Measurements from ENCODE around the gene MCUR1.
"Not testable (repeated sequence)": the region's sequence is repeated elsewhere in the genome, so short reads cannot be mapped to it uniquely, and the experiment has no call there.

The MCUR1 gene

DNA sequence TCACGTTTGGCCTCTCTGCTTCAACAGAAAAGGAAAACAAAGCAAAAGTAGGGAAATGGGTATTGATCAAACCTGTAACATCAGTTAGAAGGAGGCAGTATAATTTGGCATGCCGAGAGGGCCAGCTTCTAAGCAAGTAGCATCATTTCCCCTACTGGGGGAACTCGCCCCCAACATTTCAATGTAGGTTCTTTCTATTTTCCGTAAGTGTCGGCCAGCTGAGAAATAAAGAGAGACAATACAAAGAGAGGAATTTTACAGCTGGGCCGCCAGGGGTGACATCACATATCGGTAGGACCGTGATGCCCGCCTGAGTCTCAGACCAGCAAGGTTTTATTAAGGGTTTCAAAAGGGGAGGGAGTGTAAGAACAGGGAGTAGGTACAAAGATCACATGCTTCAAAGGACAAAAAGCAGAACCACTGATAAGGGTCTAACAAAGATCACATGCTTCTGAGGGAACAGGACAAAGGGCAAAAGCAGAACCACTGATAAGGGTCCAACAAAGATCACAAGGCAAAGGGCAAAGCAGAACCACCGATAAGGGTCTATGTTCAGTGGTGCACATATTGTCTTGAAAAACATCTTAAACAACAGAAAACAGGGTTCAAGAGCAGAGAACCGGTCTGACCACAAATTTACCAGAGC, 14.4 kb upstream of the MCUR1 start:
- not testable (repeated sequence) for DNase-seq (ENCODE audit: low read depth in 2 of 2)

DNA sequence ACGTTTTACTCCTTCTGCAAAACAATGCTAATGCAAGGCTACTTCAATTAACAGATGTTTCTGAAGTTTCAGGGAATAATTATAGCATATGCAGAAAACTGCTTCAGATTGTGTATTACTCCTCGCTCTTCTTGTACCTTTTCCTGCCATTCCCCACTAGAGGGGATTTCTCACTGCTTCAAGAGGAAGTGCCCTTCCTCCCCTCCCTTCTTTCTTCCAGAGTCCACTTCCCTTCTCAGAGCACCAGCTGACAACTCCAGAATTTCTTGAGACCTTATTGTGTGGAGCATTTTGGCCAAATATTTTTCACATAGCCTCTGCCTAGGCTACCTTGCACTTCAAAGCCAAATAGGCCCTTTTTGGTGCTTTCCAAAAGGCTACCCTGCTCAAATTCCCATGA, 12.7 kb upstream of the MCUR1 start:
- no peak for DNase-seq (ENCODE audit: low read depth in 2 of 2)

DNA sequence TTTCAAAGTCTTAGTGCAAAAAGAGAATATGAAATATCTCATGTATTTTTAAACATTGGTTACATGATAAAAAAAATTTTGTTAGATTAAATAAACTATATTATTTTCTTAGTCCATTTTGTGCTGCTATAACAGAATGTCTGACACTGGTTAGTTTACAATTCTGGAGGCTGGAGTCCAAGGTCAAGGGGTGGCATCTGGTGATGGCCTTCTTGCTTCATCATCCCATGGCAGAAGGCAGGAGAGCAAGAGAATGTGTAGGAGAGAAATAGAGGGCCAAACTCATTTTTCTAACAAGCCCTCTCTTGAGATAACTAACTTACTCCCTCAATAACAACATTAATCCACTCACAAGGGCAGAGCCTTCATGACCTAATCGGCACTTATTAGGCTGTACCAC, 11.5 kb upstream of the MCUR1 start:
- no peak for DNase-seq (ENCODE audit: low read depth in 2 of 2)

DNA sequence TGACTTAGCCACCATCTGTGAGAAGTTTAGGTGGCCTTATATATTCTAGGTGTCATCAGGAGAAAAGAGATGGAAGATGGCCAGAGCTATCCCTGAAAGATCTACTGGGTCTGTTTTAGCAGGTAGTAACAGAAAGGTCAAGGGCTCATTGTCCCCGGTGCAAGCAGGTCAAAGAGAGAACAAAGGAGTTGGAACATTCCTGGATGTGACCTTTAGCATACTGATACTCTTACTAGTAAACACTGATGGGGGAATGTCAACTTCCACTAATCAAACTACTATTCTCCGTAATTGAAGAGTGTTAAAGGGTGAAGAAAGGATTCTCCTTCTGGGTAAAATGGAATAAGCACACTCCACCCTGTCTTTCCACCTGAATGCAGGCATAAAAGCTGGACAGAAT, 4.0 kb upstream of the MCUR1 start:
- DNase-seq (ENCODE audit: low read depth in 2 of 2), result no peak

DNA sequence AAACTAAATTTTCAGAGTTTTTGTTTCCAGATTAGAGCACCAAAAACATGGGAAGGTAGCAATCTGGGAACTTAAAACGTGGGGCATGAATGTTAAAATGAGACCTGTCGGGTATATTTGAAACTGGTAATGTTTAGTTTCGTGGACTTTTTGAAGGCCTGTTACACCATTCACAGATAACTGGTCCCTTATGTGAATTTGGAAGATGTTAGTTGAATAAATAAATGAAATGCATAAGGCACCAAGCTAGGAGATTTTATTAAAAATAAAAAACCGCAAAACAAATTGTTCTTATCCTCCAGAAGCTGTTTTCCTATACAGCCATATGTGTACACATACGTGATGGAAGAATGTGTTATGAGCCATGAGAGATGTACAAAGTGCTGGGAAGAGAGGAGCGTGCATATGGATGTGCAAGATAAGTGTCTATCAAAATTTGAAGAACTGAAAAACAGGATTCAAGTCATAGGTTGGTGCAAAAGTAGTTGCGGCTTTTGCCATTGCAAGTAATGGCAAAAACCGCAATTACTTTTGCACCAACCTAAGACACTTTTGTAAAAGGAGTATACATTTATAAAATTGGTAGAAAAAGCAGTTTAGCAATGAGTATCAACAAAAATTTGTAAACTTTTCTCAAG, 700 bp upstream of the MCUR1 start:
- DNase-seq (ENCODE audit: low read depth in 2 of 2), result no peak

DNA sequence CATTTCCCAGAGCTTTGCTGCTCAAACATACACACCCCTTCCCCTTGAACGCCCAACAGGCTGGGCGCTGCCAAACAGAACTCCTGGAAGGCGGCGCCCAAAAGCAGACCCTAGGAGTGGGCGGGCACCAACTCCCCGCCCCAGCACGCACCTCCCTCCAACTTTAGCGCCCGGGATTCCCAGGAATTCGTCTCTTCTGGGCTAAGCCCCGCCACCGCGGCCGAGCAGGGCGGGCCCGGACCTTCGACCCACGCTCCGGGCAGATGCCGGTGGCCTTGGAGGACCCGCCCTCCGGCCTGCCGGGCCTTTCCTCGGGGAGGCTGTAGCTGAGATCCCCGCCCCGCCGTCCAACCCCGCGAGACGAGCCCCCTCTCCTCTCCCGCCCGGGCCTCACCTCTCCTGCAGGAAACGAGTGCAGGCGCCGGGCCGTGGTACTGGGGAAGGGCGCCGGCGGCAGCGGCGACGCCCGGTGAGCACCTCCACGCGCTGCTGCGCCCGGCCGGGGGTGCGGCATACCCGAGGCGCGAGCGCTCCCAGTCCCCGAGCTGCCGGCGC, 659 bp downstream of the MCUR1 start:
- DNase-seq (ENCODE audit: low read depth in 2 of 2), result peak in 1 of 2 experiments; percentile 36

DNA sequence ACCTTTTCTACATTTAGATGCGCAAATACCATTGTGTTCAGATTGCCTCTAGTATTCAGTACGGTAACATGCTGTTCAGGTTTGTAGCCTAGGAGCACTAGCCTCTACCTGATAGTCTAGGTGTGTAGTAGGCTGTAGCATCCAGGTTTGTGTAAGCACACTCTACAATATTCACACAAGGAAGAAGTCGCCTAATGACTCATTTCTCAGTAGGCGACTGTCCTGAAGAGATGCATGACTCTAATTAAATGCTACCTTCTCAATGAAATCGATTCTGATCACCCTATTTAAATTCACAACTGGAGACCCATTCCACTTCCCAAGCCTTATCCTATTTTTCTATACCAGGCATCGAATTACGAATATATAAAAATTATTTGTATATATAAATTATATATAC, 1.3 kb downstream of the MCUR1 start:
- DNase-seq (ENCODE audit: low read depth in 2 of 2), result no peak

DNA sequence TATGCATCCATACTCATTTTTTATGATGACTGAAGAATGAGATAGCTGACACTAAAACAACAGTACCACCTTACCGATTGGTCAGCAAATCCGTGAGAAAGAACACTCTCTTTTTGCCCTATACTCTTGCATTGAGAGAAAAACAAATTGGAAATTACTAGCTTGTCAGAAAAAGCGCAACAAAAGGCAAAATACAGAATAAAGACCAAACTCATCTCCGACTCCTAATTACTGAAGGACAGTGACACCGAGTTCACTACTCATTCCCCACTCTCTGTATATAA, 2.1 kb downstream of the MCUR1 start:
- no peak for DNase-seq (ENCODE audit: low read depth in 2 of 2)

DNA sequence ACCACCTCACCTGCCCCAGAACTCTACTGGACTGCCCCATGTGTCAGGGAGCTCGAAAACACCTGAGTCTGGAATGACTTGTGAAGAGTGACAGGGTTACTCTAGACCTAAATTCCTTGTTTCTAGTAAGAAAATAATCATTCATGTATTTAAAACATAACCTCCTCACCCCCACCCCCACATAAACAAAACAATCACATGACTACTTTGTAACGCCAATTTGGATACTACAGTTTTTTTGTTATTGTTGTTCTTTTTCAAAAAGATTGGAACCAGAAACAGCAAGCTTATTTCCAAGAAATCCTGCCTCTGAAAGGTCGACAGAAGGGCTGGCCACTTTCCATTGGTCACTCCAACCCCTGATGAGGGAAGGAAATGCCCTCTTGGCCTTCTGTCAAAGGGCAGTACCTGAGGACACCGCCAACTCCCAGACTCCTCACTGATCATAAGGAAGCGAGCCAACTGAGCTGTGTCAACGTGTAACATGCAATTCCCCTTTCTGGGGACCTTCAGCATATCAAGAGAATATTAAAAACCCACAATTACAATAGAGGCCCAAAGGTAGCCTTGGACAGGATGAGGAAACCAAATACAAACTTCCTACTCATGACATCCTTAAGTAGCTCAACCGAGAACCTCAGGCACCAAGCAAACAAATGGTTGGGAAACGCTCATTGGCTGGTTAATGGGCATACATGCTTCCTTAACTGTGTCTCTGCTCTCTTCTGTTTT, 2.6 kb downstream of the MCUR1 start:
- no peak for DNase-seq (ENCODE audit: low read depth in 2 of 2)

DNA sequence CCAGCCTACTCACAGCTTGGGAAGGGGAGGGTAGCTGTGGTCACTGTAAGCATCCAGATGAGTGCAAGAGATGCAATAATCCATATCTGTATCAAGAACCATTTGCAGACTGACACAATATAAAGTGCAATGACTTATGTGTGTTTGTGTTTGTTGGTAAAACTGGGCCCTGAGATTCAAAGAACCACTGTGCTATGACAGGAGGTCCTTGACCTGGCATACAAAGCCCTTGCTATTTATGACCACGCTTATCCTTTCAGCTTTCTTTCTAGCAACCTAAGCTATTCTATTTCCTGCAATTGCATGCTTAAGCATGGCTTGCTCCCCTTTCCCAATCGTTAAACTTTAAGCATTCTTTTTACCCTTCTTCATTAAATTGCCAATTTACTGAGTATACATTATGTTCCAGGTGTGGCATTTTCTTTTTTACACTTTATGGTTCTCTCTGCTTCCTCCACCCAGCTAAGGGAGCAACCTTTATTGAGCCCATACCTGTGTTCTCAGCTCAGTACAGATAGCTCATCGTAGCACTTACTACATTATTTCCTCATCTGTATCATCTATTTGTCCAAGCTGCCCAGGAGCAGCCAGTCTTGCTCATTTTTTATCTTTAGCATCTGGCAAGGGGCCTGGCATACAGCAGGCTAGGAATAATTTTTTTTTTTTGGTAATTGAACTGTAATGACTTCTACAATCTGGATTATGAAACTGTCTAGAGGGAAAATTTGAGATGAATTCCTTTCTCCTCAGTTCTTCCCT, 3.5 kb downstream of the MCUR1 start:
- no peak for DNase-seq (ENCODE audit: low read depth in 2 of 2)

DNA sequence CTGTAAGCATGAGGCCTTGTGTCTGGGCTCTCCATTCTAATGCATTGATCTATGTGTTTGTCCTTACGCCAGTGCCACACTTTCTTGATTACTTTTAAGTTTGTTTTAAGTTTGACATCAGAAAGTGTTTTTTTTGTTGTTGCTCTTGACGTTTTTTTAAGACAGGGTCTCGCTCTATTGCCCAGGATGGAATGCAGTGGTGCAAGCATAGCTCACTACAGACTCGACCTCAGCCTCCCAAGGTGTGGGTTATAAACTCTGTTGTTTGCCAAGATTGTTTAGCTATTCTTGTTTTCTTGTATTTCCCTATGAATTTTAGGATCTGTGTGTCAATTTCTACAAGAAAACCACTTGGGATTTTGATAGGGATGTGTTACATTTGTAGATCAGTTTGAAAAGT, 5.6 kb downstream of the MCUR1 start:
- DNase-seq (ENCODE audit: low read depth in 2 of 2), result no peak

DNA sequence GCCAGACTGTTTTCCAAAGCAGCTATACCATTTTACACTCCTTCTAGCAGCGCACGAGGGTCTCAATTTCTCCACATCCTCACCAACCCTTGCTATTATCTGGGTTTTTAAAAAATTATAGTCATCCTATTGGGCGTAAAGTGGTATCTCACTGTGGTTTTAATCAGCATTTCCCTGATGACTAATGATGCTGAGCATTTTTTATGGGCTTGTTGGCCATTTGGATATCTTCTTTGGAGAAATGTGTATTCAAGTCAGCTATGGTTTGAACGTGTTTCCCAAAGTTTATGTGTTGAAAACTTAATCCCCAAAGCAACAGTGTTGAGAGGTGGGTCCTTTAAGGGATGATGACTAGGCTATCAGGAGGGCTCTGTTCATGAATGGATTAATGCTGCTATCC, 6.7 kb downstream of the MCUR1 start:
- DNase-seq (ENCODE audit: low read depth in 2 of 2), result peak in 1 of 2 experiments; percentile 4

DNA sequence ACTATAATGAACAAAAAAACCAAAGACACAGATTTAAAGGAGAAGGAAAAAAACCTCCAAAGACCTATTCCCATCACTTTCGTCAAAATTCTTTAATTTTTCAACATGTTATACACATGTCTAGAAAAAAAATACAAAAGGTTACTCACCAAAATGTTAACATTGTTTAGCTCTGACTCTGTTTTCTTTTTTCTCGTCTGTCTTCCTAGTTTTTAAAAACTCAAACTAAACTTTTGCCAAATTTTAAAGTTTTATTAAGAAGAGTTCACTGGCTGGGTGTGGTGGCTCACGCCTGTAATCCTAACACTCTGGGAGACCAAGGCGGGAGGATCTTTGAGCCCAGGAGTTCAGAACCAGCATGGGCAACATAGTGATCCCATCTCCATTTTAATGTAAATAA, 10.8 kb downstream of the MCUR1 start:
- DNase-seq (ENCODE audit: low read depth in 2 of 2), result peak in 1 of 2 experiments; percentile 21

DNA sequence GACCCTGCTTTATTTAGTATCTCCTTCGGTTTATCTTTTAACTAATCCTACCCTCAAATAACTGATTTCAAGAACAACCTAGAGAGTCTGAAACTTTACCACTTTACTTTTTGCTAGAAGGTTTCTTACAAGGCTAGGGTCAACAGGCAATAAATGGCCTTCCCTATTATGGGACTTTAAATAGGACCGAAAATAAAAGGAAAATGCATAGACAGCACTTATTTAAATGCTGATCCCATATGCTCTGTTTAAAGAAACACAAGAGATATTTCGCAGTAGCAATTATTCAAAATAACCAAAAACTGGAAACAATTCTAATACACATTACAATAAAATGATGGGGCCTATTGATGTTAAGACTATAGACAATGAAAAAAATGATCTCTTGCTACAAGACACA, 13.7 kb downstream of the MCUR1 start:
- no peak for DNase-seq (ENCODE audit: low read depth in 2 of 2)

DNA sequence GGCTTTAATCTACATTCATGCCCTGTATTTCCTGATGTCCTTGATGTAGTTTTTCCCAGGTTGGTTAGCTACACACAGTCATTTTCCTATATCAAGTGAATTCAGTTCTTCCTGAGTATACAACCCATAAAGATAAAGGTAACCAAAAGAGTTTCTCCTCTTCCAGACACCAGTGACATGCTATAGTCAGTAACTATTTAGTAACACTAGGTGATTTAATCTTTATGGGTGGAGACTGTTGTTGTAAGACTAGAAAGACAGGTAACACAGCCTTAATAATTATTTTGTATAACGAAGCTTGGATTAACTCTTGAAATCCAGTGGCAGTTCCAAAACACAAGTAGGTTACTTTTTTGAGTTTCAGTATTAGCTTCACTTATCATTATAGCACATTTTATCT, 17.6 kb downstream of the MCUR1 start:
- no peak for DNase-seq (ENCODE audit: low read depth in 2 of 2)

DNA sequence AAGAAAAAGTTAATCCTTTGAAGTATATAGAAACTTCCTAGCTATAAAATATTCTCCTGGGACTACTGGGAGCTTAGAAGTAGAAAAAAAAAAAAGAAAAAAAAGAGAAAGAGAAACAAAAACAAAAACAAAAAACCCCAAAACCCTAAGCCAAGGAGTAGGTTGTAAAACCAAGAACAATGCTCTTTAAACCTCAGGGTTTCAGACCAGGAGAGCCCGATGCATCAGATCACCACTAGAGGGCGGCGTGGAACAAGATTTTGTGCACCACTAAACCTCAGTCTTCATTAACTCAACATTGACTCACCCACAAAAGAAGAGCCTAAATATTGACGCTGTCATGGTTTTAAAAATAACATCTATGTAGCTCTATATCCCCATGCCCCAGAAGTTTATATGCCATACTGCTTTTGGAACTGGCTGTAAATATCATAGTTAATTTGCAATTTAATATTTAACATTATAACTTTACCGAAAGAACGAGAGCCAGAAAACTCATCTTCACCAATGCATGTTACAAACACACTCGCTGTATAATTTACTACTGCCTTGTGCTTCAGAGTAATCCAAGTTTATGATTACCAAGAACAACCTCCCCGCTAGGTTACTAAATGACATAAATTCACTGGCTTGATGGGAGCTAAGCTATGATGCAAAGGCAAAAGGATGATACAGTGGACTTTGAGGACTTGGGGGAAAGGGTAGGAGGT, 19.2 kb downstream of the MCUR1 start:
- DNase-seq (ENCODE audit: low read depth in 2 of 2), result peak in 1 of 2 experiments; percentile 53

DNA sequence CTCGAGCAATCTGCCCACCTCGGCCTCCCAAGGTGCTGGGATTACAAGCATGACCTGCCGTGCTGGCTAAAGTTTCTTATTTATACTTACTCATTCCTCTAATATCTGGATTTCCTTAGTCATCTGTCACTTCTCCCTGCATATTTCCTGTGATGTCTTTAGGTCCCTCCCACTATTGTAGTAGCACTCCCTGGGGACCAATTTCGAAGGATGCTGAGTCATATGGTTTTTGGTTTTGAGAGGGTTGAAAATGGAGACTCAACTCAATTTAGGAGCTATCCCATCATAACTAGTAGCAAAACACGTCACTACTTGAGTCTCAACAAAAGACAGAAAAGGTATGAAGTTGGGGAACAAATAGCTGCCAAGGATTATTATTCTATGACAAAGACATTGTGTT, 20.2 kb downstream of the MCUR1 start:
- peak; percentile 74 to 75 for DNase-seq (ENCODE audit: low read depth in 2 of 2)

DNA sequence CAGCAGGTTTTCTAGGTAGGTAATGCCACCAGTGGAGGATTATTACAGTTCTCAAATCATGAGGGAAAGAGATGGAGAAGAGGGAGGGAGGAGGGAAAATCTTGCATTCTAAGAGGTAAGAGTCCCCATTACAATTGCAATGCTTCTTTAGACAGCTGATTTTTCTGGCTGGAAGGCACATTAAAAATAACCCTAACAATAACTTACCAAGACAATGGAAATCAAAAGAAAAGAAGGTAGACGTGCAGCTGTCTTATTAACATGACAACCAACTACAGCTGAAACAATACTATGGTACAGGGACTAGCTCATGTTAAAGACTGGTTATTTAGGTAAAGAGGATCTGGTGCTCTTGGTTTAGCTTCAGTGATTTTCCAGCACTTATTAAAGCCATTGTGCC, 24.6 kb downstream of the MCUR1 start:
- DNase-seq (ENCODE audit: low read depth in 2 of 2), result no peak

DNA sequence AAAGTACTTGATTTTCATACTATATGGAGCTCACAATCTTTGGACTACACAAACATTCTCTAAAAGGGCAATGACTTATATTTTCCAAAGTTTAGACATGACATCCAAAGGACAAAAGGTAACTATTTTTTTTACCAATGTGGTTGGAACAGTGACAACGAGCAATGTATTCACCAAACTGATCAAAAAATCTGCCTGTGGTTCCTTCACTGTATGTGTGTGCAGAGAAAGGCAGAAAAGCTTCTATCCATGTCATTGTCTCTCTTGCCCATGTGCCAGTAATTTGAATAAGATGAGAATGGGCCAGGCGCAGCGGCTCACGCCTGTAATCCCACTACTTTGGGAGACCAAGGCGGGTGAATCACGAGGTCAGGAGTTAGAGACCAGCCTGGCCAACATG, 25.5 kb downstream of the MCUR1 start:
- DNase-seq (ENCODE audit: low read depth in 2 of 2), result no peak

DNA sequence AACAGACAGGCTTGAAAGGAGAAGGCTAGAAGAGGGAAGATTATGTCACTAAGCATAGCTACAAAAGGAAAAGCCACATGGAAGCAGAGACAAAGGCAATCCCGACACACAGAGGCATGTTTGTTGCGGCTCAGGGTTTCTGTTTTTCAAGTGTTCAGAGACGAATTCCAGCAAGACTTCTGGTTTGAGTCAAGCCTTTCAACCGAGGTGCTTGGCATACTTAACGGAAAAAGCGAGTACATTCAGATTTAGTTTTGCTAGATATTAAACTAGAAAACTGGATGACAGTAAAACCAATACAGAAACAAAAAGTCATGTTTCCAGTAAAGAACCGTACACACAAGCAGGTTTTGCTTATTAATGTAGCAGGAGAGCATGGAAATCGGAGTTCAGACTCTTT, 27.2 kb downstream of the MCUR1 start:
- no peak for DNase-seq (ENCODE audit: low read depth in 2 of 2)

DNA sequence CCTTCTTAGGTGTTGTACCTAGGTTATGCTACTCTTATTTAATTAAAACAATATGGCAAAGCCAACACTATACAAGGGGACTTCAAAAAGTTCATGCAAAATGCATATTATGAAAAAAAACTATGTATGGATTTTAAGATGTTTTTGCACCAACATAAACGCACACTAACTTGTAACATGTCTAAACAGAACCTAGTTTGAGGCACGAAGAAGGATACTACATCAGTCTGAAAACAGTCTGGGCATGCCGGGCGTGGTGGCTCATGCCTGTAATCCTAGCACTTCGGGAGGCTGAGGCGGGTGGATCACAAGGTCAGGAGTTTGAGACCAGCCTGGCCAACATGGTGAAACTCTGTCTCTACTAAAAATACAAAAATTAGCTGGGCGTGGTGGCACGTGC, 34.2 kb downstream of the MCUR1 start:
- not testable (repeated sequence) for DNase-seq (ENCODE audit: low read depth in 2 of 2)

DNA sequence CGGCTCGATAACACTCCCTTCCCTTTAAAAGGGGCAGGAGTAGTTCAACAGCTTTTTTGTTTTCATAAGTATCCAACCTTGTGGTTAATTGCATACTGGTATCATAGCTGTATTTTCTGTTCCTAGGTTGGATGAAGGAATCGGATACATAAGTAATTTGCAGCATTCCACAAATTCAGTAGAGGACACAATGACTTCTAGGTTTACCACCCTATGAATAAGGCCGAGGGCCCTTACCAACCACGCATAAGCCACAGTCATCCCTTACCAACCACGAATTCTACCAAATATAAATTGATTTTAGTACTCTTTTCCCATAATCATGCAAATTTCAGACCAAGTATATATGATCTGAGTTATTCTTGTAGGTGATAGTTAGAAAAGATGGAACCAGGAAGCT, 36.3 kb downstream of the MCUR1 start:
- no peak for DNase-seq (ENCODE audit: low read depth in 2 of 2)

Measured in fibroblast of skin of left biceps (primary cell).